Upper lobe of left lung (tissue), 6 donors: ENCODE data around the gene DCN. TPM values are rescaled to one million over a fixed set of nuclear protein-coding genes. Genes with fewer than 3 reads are reported as not detected.

Source experiments
- ATAC-seq, 2 donors: fragments of 200-7000 bp; cut with Tn5 transposase; one replicate each; pipeline ENCODE4 v1.9.1; 2022; ENCODE audit warnings: mild to moderate bottlenecking in 2 of 2, moderate library complexity in 2 of 2; ENCODE audit not compliant: low FRiP score in 2 of 2
- DNase-seq, 2 donors: peaks; one replicate each; pipeline ENCODE4 v3.0.0-alpha.2; 2019 to 2020
- H3K27ac ChIP-seq, 4 donors: fragments of 200-600 bp; sonication (generic); one replicate each; pipeline ENCODE4 v1.5.1; 2016 to 2019
- H3K27me3 ChIP-seq, 4 donors: fragments of 200-600 bp; sonication (generic); one replicate each; pipeline ENCODE4 v1.5.1; 2017 to 2019
- H3K36me3 ChIP-seq, 4 donors: fragments of 200-600 bp; sonication (generic); one replicate each; pipeline ENCODE4 v1.5.1; 2016 to 2019
- H3K4me1 ChIP-seq, 4 donors: fragments of 200-600 bp; sonication (generic); one replicate each; pipeline ENCODE4 v1.5.1; 2018 to 2019
- H3K4me3 ChIP-seq, 4 donors: fragments of 200-600 bp; sonication (generic); one replicate each; pipeline ENCODE4 v1.5.1; 2017 to 2019; ENCODE audit warnings: mild to moderate bottlenecking in 2 of 4, moderate library complexity in 1 of 4
- H3K9me3 ChIP-seq, 4 donors: fragments of 200-600 bp; sonication (generic); one replicate each; pipeline ENCODE4 v1.5.1; 2018 to 2019
- EP300 ChIP-seq, 4 donors: sonication (generic); formaldehyde crosslinking; IDR thresholded peaks; one replicate each; pipeline ENCODE4 v1.5.1; 2017; ENCODE audit warnings: antibody characterized with exemption in 4 of 4, control low read depth in 2 of 4
- POLR2A ChIP-seq, 4 donors: fragments of 450-650 bp; IDR thresholded peaks; one replicate each; pipeline ENCODE4 v1.5.1; 2016 to 2017; ENCODE audit warnings: antibody characterized with exemption in 4 of 4, mild to moderate bottlenecking in 2 of 4
- POLR2AphosphoS5 ChIP-seq, 2 donors: sonication (generic); formaldehyde crosslinking; IDR thresholded peaks; one replicate each; pipeline ENCODE4 v1.5.1; 2017; ENCODE audit warnings: antibody characterized with exemption in 2 of 2
- WGBS, 2 donors: methylation state at CpG; one replicate each; pipeline ENCODE4 v1.1.5; 2017 to 2018; 5-methylcytosine and 5-hydroxymethylcytosine counted together
- total RNA-seq, 6 donors: library from RNA; depleted of rRNA in 4 of 6; stranded (reverse); fragments of >200 nt in 4 of 6; gene quantifications; one replicate each; pipeline versions ENCODE4 v1.1.0 to v1.2.1, GENCODE V29; 2016 to 2021
- TF ChIP-seq, protein P1 (sequence below), 6 experiments: fragments of 450-650 bp in 4 of 6; fragments of 200-600 bp in 2 of 6; sonication (generic) in 2 of 6; IDR thresholded peaks; one replicate each; pipeline ENCODE4 v1.5.1; 2016 to 2019; ENCODE audit warnings: antibody characterized with exemption in 6 of 6
- donor health status: DM: no; HTN: no; CAD: no; lungs with moderate emphysema.
- donor health status: DM: no; HTN: yes; CAD: no; lungs with severe emphysema.

DCN gene
- total RNA-seq, 6 donors from 2014 or later = 163 to 1,140 (median 478) TPM

DNA sequence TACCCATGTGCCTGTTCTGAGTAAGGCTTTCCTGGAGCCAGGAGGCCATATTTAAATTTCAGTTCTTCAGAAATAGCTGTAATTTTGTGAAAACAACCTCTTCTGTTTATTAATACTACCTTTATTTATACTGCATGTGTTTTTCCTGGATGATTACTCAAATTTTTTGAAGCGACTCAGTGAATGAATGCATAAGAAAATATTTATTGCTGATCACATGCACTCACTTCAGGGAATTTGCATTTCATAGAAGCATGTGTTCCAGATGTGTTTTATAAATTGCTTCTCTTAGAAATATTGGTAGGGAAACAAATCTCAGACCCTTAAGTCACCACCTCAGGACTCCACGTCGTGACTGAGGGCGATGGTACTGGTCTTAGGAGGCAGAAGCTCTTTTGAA lies 21.8 kb upstream of the DCN start:
- H3K4me1 ChIP-seq = peaks cover 0 to 3% (median 0%) of the 10 kb centered on the region in 4 donors
- 87 to 88% methylated on average over 4 of the region's 4 CpGs for WGBS, 2 donors

DNA sequence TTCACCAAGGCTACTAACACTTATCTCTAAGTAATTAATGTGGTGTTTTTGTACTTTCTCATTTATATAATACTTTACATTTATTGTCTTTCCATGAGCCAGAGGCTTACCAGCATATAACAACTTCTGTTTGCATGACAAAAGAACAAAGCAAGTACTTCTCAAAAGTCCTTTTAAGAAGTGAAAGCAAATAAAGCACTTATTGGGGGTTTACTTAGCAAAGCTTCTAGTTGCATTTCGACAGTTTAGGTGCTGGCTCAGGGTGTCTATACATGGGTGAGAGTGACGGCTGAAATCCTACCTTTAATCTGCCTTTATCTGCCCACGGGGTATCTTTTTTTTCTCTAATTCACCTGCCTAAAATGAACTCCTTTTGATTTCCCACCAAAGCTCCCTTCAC lies 21.0 kb upstream of the DCN start:
- no peaks in the 10 kb centered on the region for H3K27me3 ChIP-seq
- WGBS, 2 donors = 55 to 57% methylated on average over 3 of the region's 3 CpGs
- H3K27ac ChIP-seq = peak overlapping the region in 1 of 4 donors; percentile 29
- TF ChIP-seq EP300 (IDR thresholded peaks at IDR 0.05) (no peak), POLR2AphosphoS5 (IDR thresholded peaks at IDR 0.05) (no peak), POLR2A (IDR thresholded peaks at IDR 0.05) (no peak)
- TF ChIP-seq, protein P1, sequence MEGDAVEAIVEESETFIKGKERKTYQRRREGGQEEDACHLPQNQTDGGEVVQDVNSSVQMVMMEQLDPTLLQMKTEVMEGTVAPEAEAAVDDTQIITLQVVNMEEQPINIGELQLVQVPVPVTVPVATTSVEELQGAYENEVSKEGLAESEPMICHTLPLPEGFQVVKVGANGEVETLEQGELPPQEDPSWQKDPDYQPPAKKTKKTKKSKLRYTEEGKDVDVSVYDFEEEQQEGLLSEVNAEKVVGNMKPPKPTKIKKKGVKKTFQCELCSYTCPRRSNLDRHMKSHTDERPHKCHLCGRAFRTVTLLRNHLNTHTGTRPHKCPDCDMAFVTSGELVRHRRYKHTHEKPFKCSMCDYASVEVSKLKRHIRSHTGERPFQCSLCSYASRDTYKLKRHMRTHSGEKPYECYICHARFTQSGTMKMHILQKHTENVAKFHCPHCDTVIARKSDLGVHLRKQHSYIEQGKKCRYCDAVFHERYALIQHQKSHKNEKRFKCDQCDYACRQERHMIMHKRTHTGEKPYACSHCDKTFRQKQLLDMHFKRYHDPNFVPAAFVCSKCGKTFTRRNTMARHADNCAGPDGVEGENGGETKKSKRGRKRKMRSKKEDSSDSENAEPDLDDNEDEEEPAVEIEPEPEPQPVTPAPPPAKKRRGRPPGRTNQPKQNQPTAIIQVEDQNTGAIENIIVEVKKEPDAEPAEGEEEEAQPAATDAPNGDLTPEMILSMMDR (IDR thresholded peaks at IDR 0.05) = no peak
- H3K4me3 ChIP-seq = no peak overlapping the region
- no peaks in the 10 kb centered on the region for H3K36me3 ChIP-seq
- ATAC-seq = no peak
- peaks cover 0 to 3% (median 0%) of the 10 kb centered on the region in 4 donors for H3K4me1 ChIP-seq
- no peak for DNase-seq
- H3K9me3 ChIP-seq = no peaks in the 10 kb centered on the region

More for the DNA sequence above, 21.8 kb upstream of the DCN start:
- ATAC-seq = no peak
- no peaks in the 10 kb centered on the region for H3K36me3 ChIP-seq
- no peak overlapping the region for H3K27ac ChIP-seq
- DNase-seq = no peak
- no peak overlapping the region for H3K4me3 ChIP-seq
- H3K27me3 ChIP-seq = no peaks in the 10 kb centered on the region
- TF ChIP-seq POLR2AphosphoS5 (IDR thresholded peaks at IDR 0.05) (no peak), EP300 (IDR thresholded peaks at IDR 0.05) (no peak), POLR2A (IDR thresholded peaks at IDR 0.05) (no peak)
- TF ChIP-seq, protein P1 (IDR thresholded peaks at IDR 0.05) = no peak
- no peaks in the 10 kb centered on the region for H3K9me3 ChIP-seq

DNA sequence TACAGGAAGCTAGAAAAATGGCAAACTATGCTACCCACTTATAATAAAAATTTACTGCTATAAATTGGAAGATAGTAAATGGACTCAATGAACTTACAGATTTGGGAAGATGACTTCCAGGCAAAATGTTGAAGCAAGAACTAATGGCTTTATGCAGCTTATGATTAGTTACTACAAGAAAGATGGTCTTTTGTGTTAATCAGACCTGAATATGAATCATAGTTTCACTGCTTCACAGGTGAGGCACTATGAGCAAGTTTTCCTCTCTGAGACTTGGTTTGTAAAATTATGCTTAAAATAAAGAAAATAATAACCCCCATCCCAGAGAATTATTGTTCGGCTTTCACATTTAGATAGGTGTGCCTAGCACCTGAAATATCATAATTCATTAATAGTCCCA lies 19.8 kb upstream of the DCN start:
- Histone ChIP-seq H3K27ac (no peak overlapping the region), H3K36me3 (no peaks in the 10 kb centered on the region), H3K4me1 (peaks cover 0 to 3% (median 0%) of the 10 kb centered on the region in 4 donors), H3K9me3 (no peaks in the 10 kb centered on the region), H3K4me3 (no peak overlapping the region), H3K27me3 (no peaks in the 10 kb centered on the region)
- DNase-seq (no peak), ATAC-seq (no peak)
- TF ChIP-seq POLR2AphosphoS5 (IDR thresholded peaks at IDR 0.05) (no peak), EP300 (IDR thresholded peaks at IDR 0.05) (no peak), POLR2A (IDR thresholded peaks at IDR 0.05) (no peak)
- TF ChIP-seq, protein P1 (IDR thresholded peaks at IDR 0.05) = no peak
- WGBS, 2 donors = 93 to 97% methylated on average over 1 of the region's 1 CpG

DNA sequence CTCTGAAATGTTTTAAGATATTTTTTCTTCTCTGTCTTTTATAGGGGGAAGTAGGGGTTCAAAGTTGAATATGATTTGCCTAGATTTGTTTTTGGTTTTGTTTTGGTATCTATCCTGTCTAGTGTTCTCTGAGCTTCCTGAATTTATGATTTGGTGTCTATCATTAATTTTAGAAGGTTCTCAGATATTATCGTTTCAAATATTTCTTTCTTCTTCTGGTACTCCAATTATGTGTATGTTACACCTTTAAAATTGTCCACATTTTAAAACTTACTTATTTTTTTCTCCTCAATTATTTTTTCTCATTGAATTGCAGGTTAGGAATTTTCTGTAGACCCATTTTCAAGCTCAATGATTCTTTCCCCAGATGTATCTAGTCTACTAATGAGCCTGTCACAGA lies 13.8 kb upstream of the DCN start:
- H3K4me1 ChIP-seq = no peaks in the 10 kb centered on the region
- no peak overlapping the region for H3K27ac ChIP-seq
- H3K9me3 ChIP-seq = peaks cover 0 to 6% (median 0%) of the 10 kb centered on the region in 4 donors
- H3K27me3 ChIP-seq = no peaks in the 10 kb centered on the region
- TF ChIP-seq EP300 (IDR thresholded peaks at IDR 0.05) (no peak), POLR2A (IDR thresholded peaks at IDR 0.05) (no peak), POLR2AphosphoS5 (IDR thresholded peaks at IDR 0.05) (no peak)
- TF ChIP-seq, protein P1 (IDR thresholded peaks at IDR 0.05) = no peak
- no peaks in the 10 kb centered on the region for H3K36me3 ChIP-seq
- 96 to 97% methylated on average over 1 of the region's 1 CpG for WGBS, 2 donors
- no peak overlapping the region for H3K4me3 ChIP-seq
- no peak for DNase-seq
- no peak for ATAC-seq

DNA sequence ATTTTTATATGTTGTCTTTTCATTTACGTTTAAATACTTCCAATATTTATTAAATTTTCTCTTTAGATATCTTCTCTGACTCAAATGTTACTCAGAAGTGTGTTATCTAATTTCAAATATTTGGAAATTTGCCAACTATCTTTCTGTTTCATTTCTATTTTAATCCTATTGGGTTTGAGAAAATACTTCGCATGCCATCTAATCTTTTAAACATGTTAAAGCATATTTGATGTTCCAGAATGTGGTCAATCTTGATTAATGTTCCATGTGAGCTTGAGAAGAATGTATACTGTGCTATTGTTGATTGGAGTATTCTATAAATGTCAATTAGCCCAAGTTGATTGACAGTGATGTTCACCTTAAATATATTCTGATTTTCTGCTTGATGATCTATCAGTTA lies 11.9 kb upstream of the DCN start:
- ATAC-seq (no peak), DNase-seq (no peak)
- WGBS, 2 donors = 68 to 82% methylated on average over 2 of the region's 2 CpGs
- no peaks in the 10 kb centered on the region for H3K36me3 ChIP-seq
- no peaks in the 10 kb centered on the region for H3K27me3 ChIP-seq
- H3K27ac ChIP-seq = no peak overlapping the region
- TF ChIP-seq POLR2AphosphoS5 (IDR thresholded peaks at IDR 0.05) = no peak
- no peak for TF ChIP-seq POLR2A (IDR thresholded peaks at IDR 0.05)
- TF ChIP-seq, protein P1 (IDR thresholded peaks at IDR 0.05) = no peak
- TF ChIP-seq EP300 (IDR thresholded peaks at IDR 0.05) = no peak
- H3K4me1 ChIP-seq = no peaks in the 10 kb centered on the region
- H3K4me3 ChIP-seq = no peak overlapping the region
- H3K9me3 ChIP-seq = peaks cover 0 to 6% (median 0%) of the 10 kb centered on the region in 4 donors
